ENCODE data around the gene SPDYE1. TPM values are rescaled to one million over a fixed set of nuclear protein-coding genes. Genes with fewer than 3 reads are reported as not detected.
"Not testable (repeated sequence)": the region's sequence is repeated elsewhere in the genome, so short reads cannot be mapped to it uniquely, and the experiment has no call there.

Gene SPDYE1
- total RNA-seq, 6 donors from 2014 or later: not detected

DNA sequence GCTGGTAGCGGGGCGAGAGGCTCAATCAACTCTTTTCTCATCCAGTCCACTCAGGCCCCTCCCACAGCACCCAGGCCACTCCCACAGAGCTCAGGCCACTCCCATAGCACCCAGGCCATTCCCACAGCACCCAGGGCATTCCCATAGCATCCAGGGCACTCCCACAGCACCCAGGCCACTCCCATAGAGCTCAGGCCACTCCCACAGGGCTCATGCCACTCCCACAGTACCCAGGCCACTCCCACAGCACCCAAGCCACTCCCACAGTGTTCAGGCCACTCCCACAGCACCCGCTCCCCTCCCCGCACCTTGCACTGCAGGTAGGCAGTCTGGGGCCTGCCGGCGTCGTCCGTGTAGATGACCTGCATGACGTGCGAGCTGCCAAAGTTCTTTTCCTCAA lies 38.7 kb downstream of the SPDYE1 start:
- ATAC-seq (ENCODE audit: low FRiP score in 2 of 2) (peak; percentile 7 to 32), DNase-seq (peak in 1 of 2 donors; percentile 52)
- not testable (repeated sequence) for H3K36me3 ChIP-seq, H3K4me3 ChIP-seq, H3K27me3 ChIP-seq, H3K9me3 ChIP-seq, H3K4me1 ChIP-seq, H3K27ac ChIP-seq
- 55 to 63% methylated on average over 4 to 8 of the region's 10 CpGs for WGBS, 2 donors

DNA sequence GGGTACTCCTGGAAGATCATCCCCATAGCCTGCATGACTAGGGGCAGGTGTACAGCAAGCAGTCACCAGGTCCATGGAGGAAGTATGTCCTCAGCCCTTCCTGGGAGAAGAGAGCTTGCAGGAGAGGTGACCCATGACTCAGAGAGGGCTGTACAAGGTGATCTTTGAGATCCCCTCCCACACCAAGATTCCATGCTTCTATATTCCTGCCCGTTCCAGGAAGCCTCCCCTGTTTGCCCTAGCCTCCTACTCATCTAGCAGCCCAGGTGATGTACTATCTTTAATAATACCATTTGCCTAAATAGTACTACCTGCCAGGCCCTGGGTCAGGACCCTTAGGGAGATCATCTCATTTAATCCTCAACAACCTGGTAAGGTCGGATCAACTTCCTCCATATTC lies 40.3 kb downstream of the SPDYE1 start:
- H3K27me3 ChIP-seq; H3K9me3 ChIP-seq; H3K4me1 ChIP-seq; ATAC-seq (ENCODE audit: low FRiP score in 2 of 2); H3K36me3 ChIP-seq; H3K4me3 ChIP-seq; H3K27ac ChIP-seq; DNase-seq: not testable (repeated sequence)
- 68 to 83% methylated on average over 2 of the region's 2 CpGs for WGBS, 2 donors

DNA sequence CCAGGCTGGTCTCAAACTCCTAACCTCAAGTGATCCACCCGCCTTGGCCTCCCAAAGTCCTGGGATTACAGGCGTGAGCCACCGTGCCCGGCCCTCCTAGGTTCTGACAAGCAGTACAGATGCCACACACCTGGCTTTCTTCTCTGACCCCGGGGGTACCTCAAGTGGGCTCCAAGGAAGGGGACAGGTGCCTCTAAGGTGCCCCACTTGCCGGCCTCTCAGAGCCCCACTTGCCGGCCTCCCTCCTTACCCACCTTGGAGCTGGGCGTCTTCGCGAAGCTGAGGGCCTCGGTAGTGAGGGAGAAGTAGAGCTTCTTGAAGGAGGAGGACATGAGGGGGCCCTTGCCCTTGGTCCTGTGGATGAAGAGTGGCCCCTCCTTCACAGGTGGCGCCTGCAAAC lies 40.9 kb downstream of the SPDYE1 start:
- not testable (repeated sequence) for DNase-seq

DNA sequence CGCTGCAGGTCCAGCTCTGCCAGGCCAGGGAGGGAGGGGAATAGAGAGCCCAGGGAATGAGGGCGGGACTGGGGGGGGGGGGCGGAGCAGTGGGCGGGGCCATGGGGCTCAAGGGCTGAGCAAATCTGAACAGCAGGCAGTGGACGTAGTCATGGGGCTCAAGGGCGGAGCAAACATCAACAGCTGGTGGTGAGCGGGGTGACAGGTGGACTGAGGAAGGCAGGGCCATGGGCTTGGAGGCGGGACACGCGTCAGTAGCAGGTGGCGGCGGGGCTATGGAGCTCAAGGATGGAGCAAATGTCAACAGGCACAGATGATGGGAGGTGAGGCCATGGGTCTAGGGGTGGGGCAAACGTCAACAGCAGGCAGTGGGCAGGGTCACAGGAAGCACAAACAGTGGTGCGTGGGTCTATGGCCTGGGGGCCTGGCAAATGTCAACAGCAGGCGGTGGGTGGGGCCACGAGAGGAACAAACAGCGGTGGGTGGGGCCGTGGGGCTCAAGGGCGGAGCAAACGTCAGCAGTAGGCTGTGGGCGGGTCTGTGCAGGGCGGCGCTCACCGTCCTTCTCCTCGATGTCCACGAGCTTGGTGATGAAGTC lies 41.4 kb downstream of the SPDYE1 start:
- H3K27ac ChIP-seq: peak overlapping the region in 3 of 4 donors; percentile 65 to 85 (median 85)
- TF ChIP-seq POLR2AphosphoS5 (IDR thresholded peaks at IDR 0.05) (peak; percentile 29 to 63), POLR2A (IDR thresholded peaks at IDR 0.05) (peak in 1 of 4 donors; percentile 30)
- ATAC-seq (ENCODE audit: low FRiP score in 2 of 2): peak; percentile 95 to 97

More for the DNA sequence above, 40.9 kb downstream of the SPDYE1 start:
- Histone ChIP-seq H3K4me3 (peak overlapping the region in 1 of 4 donors; percentile 12), H3K4me1 (peaks cover under 1 to 11% (median 3%) of the 10 kb centered on the region in 4 donors)
- not testable (repeated sequence) for H3K27ac ChIP-seq; H3K36me3 ChIP-seq; ATAC-seq (ENCODE audit: low FRiP score in 2 of 2); H3K27me3 ChIP-seq; H3K9me3 ChIP-seq
- WGBS, 2 donors: 57% methylated on average over 5 of the region's 12 CpGs; no CpG with 5 or more reads in 1 of the 2 donors

DNA sequence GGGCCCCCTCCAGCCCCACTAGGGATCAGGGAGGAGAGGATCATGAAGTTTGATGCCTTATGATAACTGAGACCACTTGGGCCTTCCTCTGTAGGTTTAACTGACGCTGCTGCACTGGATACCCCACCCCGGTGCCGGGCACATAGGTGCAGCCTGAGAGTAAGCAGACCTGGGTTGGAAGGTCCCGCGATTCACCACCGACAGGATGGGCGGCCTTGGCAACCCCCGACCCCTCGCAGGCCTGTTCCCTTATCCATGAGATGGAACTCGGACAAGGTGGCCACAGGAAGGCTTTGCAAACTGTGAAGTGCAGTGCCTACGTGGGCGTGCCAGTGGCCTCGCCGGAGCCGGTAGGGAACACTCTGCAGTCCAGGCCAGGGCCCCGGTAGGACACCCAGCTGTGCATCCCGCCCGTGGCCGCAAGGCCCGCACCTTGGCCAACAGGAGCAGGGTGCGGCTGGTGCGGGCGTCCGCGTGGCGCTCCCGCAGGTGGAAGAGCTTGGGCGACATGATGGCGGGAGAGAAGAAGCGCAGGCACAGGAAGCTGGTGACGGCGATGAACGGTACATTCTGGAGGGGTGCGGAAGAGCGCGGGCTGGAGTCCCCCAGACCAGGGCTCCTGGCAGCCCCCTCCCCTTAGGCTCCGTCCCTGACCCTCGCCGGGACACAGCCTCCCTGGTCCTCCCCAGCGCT lies 42.2 kb downstream of the SPDYE1 start:
- peak in 1 of 2 donors; percentile 60 for DNase-seq
- not testable (repeated sequence) for H3K9me3 ChIP-seq, H3K27me3 ChIP-seq, H3K36me3 ChIP-seq
- Histone ChIP-seq H3K4me3 (peak overlapping the region in 3 of 4 donors; percentile 36 to 47 (median 46)), H3K4me1 (peaks cover 7 to 19% (median 9%) of the 10 kb centered on the region in 4 donors), H3K27ac (peak overlapping the region in 2 of 4 donors; percentile 58 to 74)
- WGBS, 2 donors: 6% methylated on average over 4 of the region's 40 CpGs; no CpG with 5 or more reads in 1 of the 2 donors
- ATAC-seq (ENCODE audit: low FRiP score in 2 of 2): peak in 1 of 2 donors; percentile 1

More for the DNA sequence above, 41.4 kb downstream of the SPDYE1 start:
- DNase-seq: peak; percentile 96 to 97
- H3K9me3 ChIP-seq, H3K36me3 ChIP-seq, H3K27me3 ChIP-seq: not testable (repeated sequence)
- Histone ChIP-seq H3K4me3 (peak overlapping the region in 3 of 4 donors; percentile 31 to 45 (median 44)), H3K4me1 (peaks cover 6 to 16% (median 8%) of the 10 kb centered on the region in 4 donors)
- WGBS, 2 donors: 0 to 4% methylated on average over 10 to 14 of the region's 26 CpGs

DNA sequence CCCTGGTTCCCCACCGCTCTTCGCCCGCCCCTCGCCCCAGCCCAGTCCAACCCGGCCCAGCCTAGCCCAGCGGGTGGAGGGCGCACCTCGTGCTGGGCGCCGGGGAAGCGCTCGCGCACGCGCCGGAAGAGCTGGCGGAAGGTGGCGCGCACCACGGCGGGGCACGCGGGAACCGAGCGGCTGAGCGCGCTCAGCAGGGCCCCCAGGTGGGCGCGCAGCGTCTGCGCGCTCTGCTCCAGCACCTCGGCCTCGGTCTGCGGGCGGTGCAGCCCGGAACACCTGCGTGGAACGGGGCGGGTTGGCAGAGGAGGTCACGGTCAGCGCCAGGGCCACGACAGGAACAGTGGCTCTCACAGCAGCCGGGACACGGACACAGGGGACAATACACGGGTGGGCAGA lies 42.8 kb downstream of the SPDYE1 start:
- peak overlapping the region in 3 of 4 donors; percentile 38 to 74 (median 69) for H3K27ac ChIP-seq
- ATAC-seq (ENCODE audit: low FRiP score in 2 of 2) (peak; percentile 9 to 51), DNase-seq (peak in 1 of 2 donors; percentile 92)
- not testable (repeated sequence) for H3K36me3 ChIP-seq, H3K9me3 ChIP-seq, H3K27me3 ChIP-seq
- WGBS, 2 donors: 1% methylated on average over 21 of the region's 46 CpGs; no CpG with 5 or more reads in 1 of the 2 donors
- peak overlapping the region in 3 of 4 donors; percentile 36 to 47 (median 46) for H3K4me3 ChIP-seq
- TF ChIP-seq POLR2A (IDR thresholded peaks at IDR 0.05): peak in 1 of 4 donors; percentile 27
- TF ChIP-seq, protein P1, sequence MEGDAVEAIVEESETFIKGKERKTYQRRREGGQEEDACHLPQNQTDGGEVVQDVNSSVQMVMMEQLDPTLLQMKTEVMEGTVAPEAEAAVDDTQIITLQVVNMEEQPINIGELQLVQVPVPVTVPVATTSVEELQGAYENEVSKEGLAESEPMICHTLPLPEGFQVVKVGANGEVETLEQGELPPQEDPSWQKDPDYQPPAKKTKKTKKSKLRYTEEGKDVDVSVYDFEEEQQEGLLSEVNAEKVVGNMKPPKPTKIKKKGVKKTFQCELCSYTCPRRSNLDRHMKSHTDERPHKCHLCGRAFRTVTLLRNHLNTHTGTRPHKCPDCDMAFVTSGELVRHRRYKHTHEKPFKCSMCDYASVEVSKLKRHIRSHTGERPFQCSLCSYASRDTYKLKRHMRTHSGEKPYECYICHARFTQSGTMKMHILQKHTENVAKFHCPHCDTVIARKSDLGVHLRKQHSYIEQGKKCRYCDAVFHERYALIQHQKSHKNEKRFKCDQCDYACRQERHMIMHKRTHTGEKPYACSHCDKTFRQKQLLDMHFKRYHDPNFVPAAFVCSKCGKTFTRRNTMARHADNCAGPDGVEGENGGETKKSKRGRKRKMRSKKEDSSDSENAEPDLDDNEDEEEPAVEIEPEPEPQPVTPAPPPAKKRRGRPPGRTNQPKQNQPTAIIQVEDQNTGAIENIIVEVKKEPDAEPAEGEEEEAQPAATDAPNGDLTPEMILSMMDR (IDR thresholded peaks at IDR 0.05): peak in 4 of 6 experiments; percentile 7 to 34 (median 26)
- peaks cover 9 to 24% (median 13%) of the 10 kb centered on the region in 4 donors for H3K4me1 ChIP-seq

DNA sequence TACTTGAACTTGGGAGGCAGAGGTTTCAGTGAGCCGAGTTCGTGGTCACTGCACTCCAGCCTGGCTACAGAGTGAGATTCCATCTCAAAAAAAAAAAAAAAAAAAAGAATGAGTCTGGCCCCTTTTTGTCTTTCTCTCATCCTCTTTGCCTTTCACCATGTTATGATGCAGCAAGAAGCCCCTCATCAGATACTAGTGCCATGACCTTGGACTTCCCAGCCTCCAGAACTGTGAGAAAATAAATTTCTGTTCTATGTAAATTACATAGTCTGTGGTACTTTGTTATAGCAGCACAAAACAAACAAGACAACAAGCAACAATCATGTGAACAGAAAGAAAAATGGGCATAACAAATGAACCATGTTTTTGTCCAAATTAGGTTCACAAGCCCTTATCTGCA lies 44.5 kb downstream of the SPDYE1 start:
- 92 to 95% methylated on average over 2 of the region's 2 CpGs for WGBS, 2 donors
- no peaks in the 10 kb centered on the region for H3K9me3 ChIP-seq
- ATAC-seq (ENCODE audit: low FRiP score in 2 of 2): no peak

More for the DNA sequence above, 44.5 kb downstream of the SPDYE1 start:
- Histone ChIP-seq H3K27me3 (no peaks in the 10 kb centered on the region), H3K4me3 (no peak overlapping the region), H3K4me1 (peaks cover 27 to 42% (median 29%) of the 10 kb centered on the region in 4 donors), H3K27ac (no peak overlapping the region), H3K36me3 (peaks cover 0 to 4% (median 0%) of the 10 kb centered on the region in 4 donors)
- TF ChIP-seq POLR2A (IDR thresholded peaks at IDR 0.05) (no peak), EP300 (IDR thresholded peaks at IDR 0.05) (no peak), POLR2AphosphoS5 (IDR thresholded peaks at IDR 0.05) (no peak)
- TF ChIP-seq, protein P1 (IDR thresholded peaks at IDR 0.05): no peak
- no peak for DNase-seq

All from upper lobe of left lung (tissue), 6 donors.